Stimulated activated CD4-positive, alpha-beta T cell treated with anti-CD3 and anti-CD28 coated beads, Interleukin-1b, Interleukin-23, amount 100 ng/mL, for 1 hour (primary cell): Measurements from ENCODE around the gene ERP27.

Experiments
- DNase-seq, 2 donors: peaks; one replicate each; pipeline ENCODE4 v3.0.0-alpha.2; 2020; ENCODE audit warnings: low read depth in 2 of 2

The ERP27 gene

DNA sequence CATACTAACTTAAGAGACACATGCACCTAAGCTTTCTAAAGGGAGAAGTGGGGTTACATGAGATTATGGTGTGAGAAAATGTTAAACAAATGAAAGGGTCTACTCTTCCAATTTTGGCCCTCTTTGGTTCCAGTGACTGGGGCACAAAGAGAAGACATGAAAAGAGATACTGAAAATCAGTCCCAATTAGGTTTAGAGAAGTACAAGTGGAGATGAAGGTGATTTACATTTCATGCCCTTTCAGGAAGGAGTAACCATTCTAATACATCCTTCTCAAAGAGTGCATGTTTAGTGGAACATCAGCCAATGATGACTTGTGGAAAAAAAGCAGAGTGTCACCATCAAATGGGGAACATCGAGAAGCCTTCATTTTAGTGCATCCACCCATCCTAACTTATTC, 67.1 kb downstream of the ERP27 start:
- DNase-seq = no peak

DNA sequence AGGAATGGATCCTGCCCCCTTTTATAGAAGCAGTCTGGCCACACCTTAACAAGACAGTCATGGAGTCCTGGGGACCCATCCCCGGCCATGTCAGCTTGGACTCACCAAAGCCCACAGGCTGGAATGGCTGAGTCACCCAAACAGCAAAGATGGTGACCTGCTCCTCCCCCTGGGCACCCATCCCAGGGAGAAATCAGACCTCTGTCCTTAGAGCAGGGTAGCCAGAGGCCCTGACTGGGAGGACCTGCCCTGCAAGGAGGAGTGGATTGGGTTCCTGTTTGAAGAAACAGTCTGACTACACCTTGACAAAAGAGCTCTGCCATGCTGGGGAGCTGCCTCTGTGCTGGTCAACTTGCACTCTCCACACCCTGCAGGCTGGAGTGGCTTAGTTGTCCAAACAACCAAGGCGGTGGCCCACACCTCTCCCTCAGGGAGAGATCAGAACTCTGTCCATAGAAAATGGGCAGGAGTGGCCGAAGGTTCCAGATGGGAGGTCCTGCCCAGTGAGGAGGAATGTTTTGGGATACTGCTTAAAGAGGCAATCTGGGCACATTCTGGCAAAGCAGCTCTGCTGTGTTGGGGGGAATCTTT, 69.3 kb downstream of the ERP27 start:
- no peak for DNase-seq
